Endothelial cell of umbilical vein (primary cell): ENCODE results near the gene DZIP1.

ENCODE experiments used
- EZH2 ChIP-seq: IDR thresholded peaks from 2 replicates; pipeline ENCODE4 v1.6.1; 2012; ENCODE audit warnings: borderline replicate concordance, low read depth, mild to moderate bottlenecking, moderate library complexity, low read length, inconsistent platforms; ENCODE audit not compliant: severe bottlenecking
- POLR2A ChIP-seq: IDR thresholded peaks from 2 replicates; pipeline ENCODE4 v1.6.1; 2012; ENCODE audit warnings: low read depth, mild to moderate bottlenecking, control low read depth, low read length
- POLR2AphosphoS5 ChIP-seq: IDR thresholded peaks from 2 replicates; pipeline ENCODE4 v1.6.1; 2012; ENCODE audit warnings: low read depth, mild to moderate bottlenecking, control low read depth, low read length, moderate library complexity; ENCODE audit not compliant: insufficient read depth
- TF ChIP-seq, protein P1 (sequence below): IDR thresholded peaks from 2 replicates; pipeline ENCODE4 v1.6.1; 2011; ENCODE audit not compliant: insufficient read depth, insufficient read length
- TF ChIP-seq, protein P2 (sequence below), 2 donors: IDR thresholded peaks; 1 replicate in 1 of 2; 2 replicates in 1 of 2; pipeline ENCODE4 v1.5.1; 2011; ENCODE audit warnings: low read length in 2 of 2, mild to moderate bottlenecking in 2 of 2, moderate library complexity in 2 of 2, control low read depth in 1 of 2, inconsistent platforms in 1 of 2, low read depth in 1 of 2; ENCODE audit not compliant: insufficient read depth in 1 of 2; ENCODE audit errors: extremely low read depth in 1 of 2

DNA sequence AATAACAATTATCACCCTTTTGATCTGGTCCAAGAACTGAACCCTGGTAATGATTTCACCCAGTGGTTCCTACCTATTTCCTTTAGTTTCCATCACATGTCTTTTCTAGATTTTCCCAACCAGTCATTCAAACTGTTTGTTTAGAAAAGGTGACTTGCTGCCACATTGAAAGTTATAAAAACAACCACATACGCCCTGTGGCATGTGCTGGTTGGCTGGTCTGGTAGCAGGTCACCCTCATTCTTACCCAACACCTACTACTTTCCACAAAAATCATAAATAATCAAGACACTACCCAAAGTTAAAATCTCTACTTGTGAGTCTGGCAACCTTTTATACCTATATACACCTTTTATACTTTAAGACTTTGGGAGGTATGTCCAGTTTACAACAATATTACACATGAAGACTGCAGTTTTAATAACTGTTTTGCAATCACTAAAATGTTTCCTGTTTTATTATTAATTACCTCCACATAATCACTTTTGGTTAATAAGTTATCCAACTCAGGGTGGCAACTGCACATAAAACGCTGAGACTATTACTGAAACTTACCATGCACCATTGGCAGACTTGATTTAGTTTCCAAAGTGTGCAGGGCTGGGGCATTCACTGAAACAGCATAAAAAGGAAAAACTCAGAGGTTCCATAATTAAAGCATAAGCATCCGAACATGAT, 38.9 kb downstream of the DZIP1 start:
- TF ChIP-seq EZH2 (no peak), POLR2A (no peak), POLR2AphosphoS5 (no peak)
- TF ChIP-seq, protein P1, sequence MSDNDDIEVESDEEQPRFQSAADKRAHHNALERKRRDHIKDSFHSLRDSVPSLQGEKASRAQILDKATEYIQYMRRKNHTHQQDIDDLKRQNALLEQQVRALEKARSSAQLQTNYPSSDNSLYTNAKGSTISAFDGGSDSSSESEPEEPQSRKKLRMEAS, result no peak
- TF ChIP-seq, protein P2, sequence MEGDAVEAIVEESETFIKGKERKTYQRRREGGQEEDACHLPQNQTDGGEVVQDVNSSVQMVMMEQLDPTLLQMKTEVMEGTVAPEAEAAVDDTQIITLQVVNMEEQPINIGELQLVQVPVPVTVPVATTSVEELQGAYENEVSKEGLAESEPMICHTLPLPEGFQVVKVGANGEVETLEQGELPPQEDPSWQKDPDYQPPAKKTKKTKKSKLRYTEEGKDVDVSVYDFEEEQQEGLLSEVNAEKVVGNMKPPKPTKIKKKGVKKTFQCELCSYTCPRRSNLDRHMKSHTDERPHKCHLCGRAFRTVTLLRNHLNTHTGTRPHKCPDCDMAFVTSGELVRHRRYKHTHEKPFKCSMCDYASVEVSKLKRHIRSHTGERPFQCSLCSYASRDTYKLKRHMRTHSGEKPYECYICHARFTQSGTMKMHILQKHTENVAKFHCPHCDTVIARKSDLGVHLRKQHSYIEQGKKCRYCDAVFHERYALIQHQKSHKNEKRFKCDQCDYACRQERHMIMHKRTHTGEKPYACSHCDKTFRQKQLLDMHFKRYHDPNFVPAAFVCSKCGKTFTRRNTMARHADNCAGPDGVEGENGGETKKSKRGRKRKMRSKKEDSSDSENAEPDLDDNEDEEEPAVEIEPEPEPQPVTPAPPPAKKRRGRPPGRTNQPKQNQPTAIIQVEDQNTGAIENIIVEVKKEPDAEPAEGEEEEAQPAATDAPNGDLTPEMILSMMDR (IDR thresholded peaks at IDR 0.05; ENCODE audit: extremely low read depth in 1 of 2, insufficient read depth in 1 of 2, low read depth in 1 of 2, low read length in 2 of 2), result no peak
